ENCODE results near the gene SSU72.
A peak's percentile ranks its signal among the peaks of the same experiment; 100 is the strongest.

The SSU72 gene

GRCh38 chr1:1574721-1575537 is at the start of gene SSU72:
SSU72 (minus strand) TSS chr1:1574863; CDS start chr1:1574557, 306 bp downstream.
- Histone ChIP-seq H3K9me3 (ENCODE audit: insufficient read depth, low read depth, low read length) (no peaks in the 10 kb centered on the region), H3K27me3 (ENCODE audit: insufficient read depth, low read length) (no peaks in the 10 kb centered on the region; the same call in 1 of the 2 replicates), H3K36me3 (ENCODE audit: insufficient read depth, low read depth, low read length) (peaks cover 17% of the 10 kb centered on the region), H3K9ac (ENCODE audit: low read depth, low read length) (peak within 1 kb of the TSS; percentile 99), H3K4me3 (ENCODE audit: low read length) (peak within 1 kb of the TSS; percentile 82), H3K27ac (ENCODE audit: low read length) (peak within 1 kb of the TSS; percentile 98), H3K4me1 (ENCODE audit: insufficient read depth, low read length) (no peaks in the 10 kb centered on the region)

GRCh38 chr1:1623631-1624442 is 49.2 kb upstream of the SSU72 start:
- Histone ChIP-seq H3K4me3 (ENCODE audit: low read length) (no peak overlapping the region), H3K27ac (ENCODE audit: low read length) (no peak overlapping the region), H3K27me3 (ENCODE audit: insufficient read depth, low read length) (no peaks in the 10 kb centered on the region), H3K9me3 (ENCODE audit: insufficient read depth, low read depth, low read length) (no peaks in the 10 kb centered on the region), H3K36me3 (ENCODE audit: insufficient read depth, low read depth, low read length) (no peaks in the 10 kb centered on the region), H3K4me1 (ENCODE audit: insufficient read depth, low read length) (no peaks in the 10 kb centered on the region), H3K9ac (ENCODE audit: low read depth, low read length) (no peak overlapping the region)

GRCh38 chr1:1623181-1623630 is 48.5 kb upstream of the SSU72 start:
- Histone ChIP-seq H3K9me3 (ENCODE audit: insufficient read depth, low read depth, low read length) (no peaks in the 10 kb centered on the region), H3K4me1 (ENCODE audit: insufficient read depth, low read length) (no peaks in the 10 kb centered on the region), H3K27ac (ENCODE audit: low read length) (no peak overlapping the region), H3K27me3 (ENCODE audit: insufficient read depth, low read length) (no peaks in the 10 kb centered on the region), H3K9ac (ENCODE audit: low read depth, low read length) (no peak overlapping the region), H3K36me3 (ENCODE audit: insufficient read depth, low read depth, low read length) (no peaks in the 10 kb centered on the region), H3K4me3 (ENCODE audit: low read length) (no peak overlapping the region)

GRCh38 chr1:1622788-1623094 is 48.1 kb upstream of the SSU72 start:
- peaks cover under 1% of the 10 kb centered on the region; the same call in 1 of the 2 replicates for H3K36me3 ChIP-seq (ENCODE audit: insufficient read depth, low read depth, low read length)
- H3K27me3 ChIP-seq (ENCODE audit: insufficient read depth, low read length), result no peaks in the 10 kb centered on the region
- H3K4me3 ChIP-seq (ENCODE audit: low read length), result no peak overlapping the region
- H3K9me3 ChIP-seq (ENCODE audit: insufficient read depth, low read depth, low read length), result no peaks in the 10 kb centered on the region
- H3K27ac ChIP-seq (ENCODE audit: low read length), result no peak overlapping the region
- H3K9ac ChIP-seq (ENCODE audit: low read depth, low read length), result no peak overlapping the region
- no peaks in the 10 kb centered on the region for H3K4me1 ChIP-seq (ENCODE audit: insufficient read depth, low read length)

GRCh38 chr1:1622010-1622787 is 47.5 kb upstream of the SSU72 start:
- Histone ChIP-seq H3K4me3 (ENCODE audit: low read length) (no peak overlapping the region), H3K36me3 (ENCODE audit: insufficient read depth, low read depth, low read length) (peaks cover 6% of the 10 kb centered on the region; the same call in 1 of the 2 replicates), H3K4me1 (ENCODE audit: insufficient read depth, low read length) (no peaks in the 10 kb centered on the region), H3K27ac (ENCODE audit: low read length) (no peak overlapping the region), H3K9me3 (ENCODE audit: insufficient read depth, low read depth, low read length) (no peaks in the 10 kb centered on the region), H3K9ac (ENCODE audit: low read depth, low read length) (no peak overlapping the region), H3K27me3 (ENCODE audit: insufficient read depth, low read length) (no peaks in the 10 kb centered on the region)

- peaks cover 7% of the 10 kb centered on the region; the same call in 1 of the 2 replicates for H3K36me3 ChIP-seq (ENCODE audit: insufficient read depth, low read depth, low read length)
- H3K4me3 ChIP-seq (ENCODE audit: low read length), result no peak overlapping the region
- H3K9ac ChIP-seq (ENCODE audit: low read depth, low read length), result no peak overlapping the region
- H3K27ac ChIP-seq (ENCODE audit: low read length), result no peak overlapping the region
- H3K4me1 ChIP-seq (ENCODE audit: insufficient read depth, low read length), result no peaks in the 10 kb centered on the region
- no peaks in the 10 kb centered on the region for H3K27me3 ChIP-seq (ENCODE audit: insufficient read depth, low read length)
- H3K9me3 ChIP-seq (ENCODE audit: insufficient read depth, low read depth, low read length), result no peaks in the 10 kb centered on the region
Measured at GRCh38 chr1:1621173-1622009, 46.7 kb upstream of the SSU72 start.

GRCh38 chr1:1620433-1621139 is 45.9 kb upstream of the SSU72 start:
- Histone ChIP-seq H3K9me3 (ENCODE audit: insufficient read depth, low read depth, low read length) (no peaks in the 10 kb centered on the region), H3K9ac (ENCODE audit: low read depth, low read length) (no peak overlapping the region), H3K27ac (ENCODE audit: low read length) (no peak overlapping the region), H3K36me3 (ENCODE audit: insufficient read depth, low read depth, low read length) (peaks cover 7% of the 10 kb centered on the region; the same call in 1 of the 2 replicates), H3K27me3 (ENCODE audit: insufficient read depth, low read length) (no peaks in the 10 kb centered on the region), H3K4me3 (ENCODE audit: low read length) (no peak overlapping the region), H3K4me1 (ENCODE audit: insufficient read depth, low read length) (no peaks in the 10 kb centered on the region)

- H3K27ac ChIP-seq (ENCODE audit: low read length), result no peak overlapping the region
- no peaks in the 10 kb centered on the region for H3K9me3 ChIP-seq (ENCODE audit: insufficient read depth, low read depth, low read length)
- peaks cover 7% of the 10 kb centered on the region; the same call in 1 of the 2 replicates for H3K36me3 ChIP-seq (ENCODE audit: insufficient read depth, low read depth, low read length)
- no peak overlapping the region for H3K4me3 ChIP-seq (ENCODE audit: low read length)
- no peaks in the 10 kb centered on the region for H3K4me1 ChIP-seq (ENCODE audit: insufficient read depth, low read length)
- H3K9ac ChIP-seq (ENCODE audit: low read depth, low read length), result no peak overlapping the region
- H3K27me3 ChIP-seq (ENCODE audit: insufficient read depth, low read length), result no peaks in the 10 kb centered on the region
Measured at GRCh38 chr1:1619917-1620361, 45.3 kb upstream of the SSU72 start.

- peaks cover 6% of the 10 kb centered on the region; the same call in 1 of the 2 replicates for H3K4me1 ChIP-seq (ENCODE audit: insufficient read depth, low read length)
- no peaks in the 10 kb centered on the region for H3K27me3 ChIP-seq (ENCODE audit: insufficient read depth, low read length)
- H3K9me3 ChIP-seq (ENCODE audit: insufficient read depth, low read depth, low read length), result no peaks in the 10 kb centered on the region
- H3K9ac ChIP-seq (ENCODE audit: low read depth, low read length), result no peak overlapping the region
- H3K27ac ChIP-seq (ENCODE audit: low read length), result no peak overlapping the region
- peaks cover 7% of the 10 kb centered on the region; the same call in 1 of the 2 replicates for H3K36me3 ChIP-seq (ENCODE audit: insufficient read depth, low read depth, low read length)
- no peak overlapping the region for H3K4me3 ChIP-seq (ENCODE audit: low read length)
Measured at GRCh38 chr1:1618396-1619068, 43.9 kb upstream of the SSU72 start.

- Histone ChIP-seq H3K4me1 (ENCODE audit: insufficient read depth, low read length) (peaks cover 6% of the 10 kb centered on the region; the same call in 1 of the 2 replicates), H3K9me3 (ENCODE audit: insufficient read depth, low read depth, low read length) (no peaks in the 10 kb centered on the region), H3K27ac (ENCODE audit: low read length) (no peak overlapping the region), H3K4me3 (ENCODE audit: low read length) (no peak overlapping the region), H3K36me3 (ENCODE audit: insufficient read depth, low read depth, low read length) (peaks cover 7% of the 10 kb centered on the region; the same call in 1 of the 2 replicates), H3K9ac (ENCODE audit: low read depth, low read length) (no peak overlapping the region), H3K27me3 (ENCODE audit: insufficient read depth, low read length) (no peaks in the 10 kb centered on the region)
Measured at GRCh38 chr1:1617925-1618324, 43.3 kb upstream of the SSU72 start.
